Endothelial cell (in vitro differentiated cells): Measurements from ENCODE around the gene TXNDC2. TPM values are rescaled to one million over a fixed set of nuclear protein-coding genes. Genes with fewer than 3 reads are reported as not detected.

Experiments used
- DNase-seq: peaks from one replicate; pipeline ENCODE4 v3.0.0; 2021; ENCODE audit warnings: low spot score
- H3K27ac Mint-ChIP-seq: one replicate; pipeline ENCODE4 v1.8.0; 2021; ENCODE audit warnings: mixed read lengths, inconsistent platforms; ENCODE audit not compliant: unreplicated experiment
- H3K27me3 Mint-ChIP-seq: one replicate; pipeline ENCODE4 v1.8.0; 2021; ENCODE audit warnings: mild to moderate bottlenecking, moderate library complexity, mixed read lengths, inconsistent platforms; ENCODE audit not compliant: unreplicated experiment
- H3K36me3 Mint-ChIP-seq: one replicate; pipeline ENCODE4 v1.8.0; 2021; ENCODE audit warnings: mild to moderate bottlenecking, low read depth, mixed read lengths, inconsistent platforms; ENCODE audit not compliant: unreplicated experiment
- H3K4me1 Mint-ChIP-seq: one replicate; pipeline ENCODE4 v1.8.0; 2021; ENCODE audit warnings: mild to moderate bottlenecking, mixed read lengths, inconsistent platforms; ENCODE audit not compliant: unreplicated experiment
- H3K4me3 Mint-ChIP-seq: one replicate; pipeline ENCODE4 v1.8.0; 2021; ENCODE audit warnings: mild to moderate bottlenecking, mixed read lengths, inconsistent platforms; ENCODE audit not compliant: unreplicated experiment
- H3K9me3 Mint-ChIP-seq: one replicate; pipeline ENCODE4 v1.8.0; 2021; ENCODE audit warnings: mixed read lengths, inconsistent platforms; ENCODE audit not compliant: unreplicated experiment
- CTCF ChIP-seq: fragments of 200-600 bp; sonication (generic); IDR thresholded peaks from one replicate; pipeline ENCODE4 v1.5.0; 2021; ENCODE audit warnings: antibody characterized with exemption; ENCODE audit not compliant: unreplicated experiment
- total RNA-seq: library from RNA; stranded (reverse); fragmentation: NEBNext Ultra II Directional; extraction: Animal tissue kit (Norgen Biotek cat#: 25700); gene quantifications from one replicate; pipeline ENCODE4 v1.2.1, GENCODE V29; 2021; ENCODE audit not compliant: unreplicated experiment

Gene TXNDC2
- total RNA-seq, 1 donor from 2014 or later = not detected

DNA sequence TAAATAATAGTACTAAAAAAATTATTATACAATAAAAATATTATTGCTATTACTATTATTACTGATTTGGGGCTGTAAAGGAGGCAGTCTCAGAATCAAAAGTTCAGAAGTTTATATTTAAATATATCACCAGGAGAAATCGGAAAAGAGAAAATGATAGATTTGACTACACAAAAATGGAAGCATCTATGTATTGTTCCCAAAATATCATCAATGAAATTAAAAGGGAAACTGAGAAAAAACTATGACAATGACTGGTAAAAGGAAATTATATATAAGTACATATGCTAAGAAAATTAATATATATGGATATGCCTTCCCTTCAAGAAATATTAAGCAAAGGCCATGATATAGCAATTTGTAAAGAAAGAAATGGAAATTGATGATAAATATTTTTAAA lies 7.7 kb upstream of the TXNDC2 start:
- TF ChIP-seq CTCF = no peak
- Mint-ChIP-seq H3K36me3 (no peaks in the 10 kb centered on the region), H3K4me3 (no peak overlapping the region), H3K27me3 (no peaks in the 10 kb centered on the region), H3K27ac (no peak overlapping the region), H3K9me3 (no peaks in the 10 kb centered on the region), H3K4me1 (peaks cover 13% of the 10 kb centered on the region)
- DNase-seq = no peak

- no peak for TF ChIP-seq CTCF
- DNase-seq = no peak
- Mint-ChIP-seq H3K9me3 (no peaks in the 10 kb centered on the region), H3K27ac (no peak overlapping the region), H3K36me3 (no peaks in the 10 kb centered on the region), H3K4me1 (peaks cover 13% of the 10 kb centered on the region), H3K27me3 (no peaks in the 10 kb centered on the region), H3K4me3 (no peak overlapping the region)
Measured at GRCh38 chr18:9878783-9879242, 7.0 kb upstream of the TXNDC2 start.

GRCh38 chr18:9884090-9884489 lies 1.7 kb upstream of the TXNDC2 start:
- Mint-ChIP-seq H3K4me3 (no peak overlapping the region), H3K27me3 (peaks cover 1% of the 10 kb centered on the region), H3K36me3 (no peaks in the 10 kb centered on the region), H3K9me3 (no peaks in the 10 kb centered on the region), H3K27ac (no peak overlapping the region), H3K4me1 (no peaks in the 10 kb centered on the region)
- no peak for TF ChIP-seq CTCF
- no peak for DNase-seq

- no peak for TF ChIP-seq CTCF
- Mint-ChIP-seq H3K36me3 (no peaks in the 10 kb centered on the region), H3K27ac (no peak overlapping the region), H3K4me3 (no peak overlapping the region), H3K9me3 (no peaks in the 10 kb centered on the region), H3K27me3 (peaks cover 1% of the 10 kb centered on the region), H3K4me1 (no peaks in the 10 kb centered on the region)
- no peak for DNase-seq
Measured at GRCh38 chr18:9884532-9885140, 1.1 kb upstream of the TXNDC2 start.

GRCh38 chr18:9886005-9886348 lies 204 bp downstream of the TXNDC2 start:
- TF ChIP-seq CTCF = no peak
- no peaks in the 10 kb centered on the region for H3K36me3 Mint-ChIP-seq
- H3K4me1 Mint-ChIP-seq = no peaks in the 10 kb centered on the region
- H3K4me3 Mint-ChIP-seq = no peak overlapping the region
- H3K9me3 Mint-ChIP-seq = no peaks in the 10 kb centered on the region
- no peak for DNase-seq
- H3K27me3 Mint-ChIP-seq = peaks cover 1% of the 10 kb centered on the region
- H3K27ac Mint-ChIP-seq = no peak overlapping the region
